GM19023 (cell line): ENCODE measurements around the gene PCBP1.
"Not testable (repeated sequence)": the region's sequence is repeated elsewhere in the genome, so short reads cannot be mapped to it uniquely, and the experiment has no call there.

ENCODE experiments used
- ATAC-seq: cut with Tn5 transposase; IDR thresholded peaks from one replicate; pipeline ENCODE4 v1.9.1; 2021; ENCODE audit warnings: mild to moderate bottlenecking, moderate library complexity; ENCODE audit not compliant: unreplicated experiment

The PCBP1 gene

DNA sequence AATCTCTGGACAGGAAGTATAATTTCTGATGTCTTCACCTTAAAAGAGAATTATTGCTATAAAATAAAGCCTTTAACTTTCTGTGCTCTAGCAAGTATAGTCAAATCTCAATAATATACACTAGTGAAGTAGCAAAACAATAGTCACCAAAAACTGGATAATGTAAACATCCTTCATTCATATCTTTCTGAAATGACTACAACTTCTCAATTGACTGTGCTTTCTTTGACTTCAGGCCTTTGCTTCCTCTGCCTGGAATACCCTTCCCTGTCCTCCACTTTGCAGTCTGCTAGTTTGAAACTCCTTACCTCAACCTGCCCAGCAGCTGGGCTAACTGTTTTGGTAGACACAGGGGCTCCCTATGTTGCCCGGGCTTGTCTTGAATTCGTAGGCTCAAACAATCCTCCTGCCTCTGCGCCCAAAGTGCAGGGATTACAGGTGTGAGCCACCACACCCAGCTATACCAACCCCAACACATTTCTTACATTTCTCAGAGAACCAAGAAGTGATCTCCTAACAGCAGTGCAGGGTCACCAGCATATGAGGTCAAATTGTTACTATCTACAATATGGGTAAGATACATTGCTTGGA, 6.6 kb upstream of the PCBP1 start:
- ATAC-seq, result no peak

DNA sequence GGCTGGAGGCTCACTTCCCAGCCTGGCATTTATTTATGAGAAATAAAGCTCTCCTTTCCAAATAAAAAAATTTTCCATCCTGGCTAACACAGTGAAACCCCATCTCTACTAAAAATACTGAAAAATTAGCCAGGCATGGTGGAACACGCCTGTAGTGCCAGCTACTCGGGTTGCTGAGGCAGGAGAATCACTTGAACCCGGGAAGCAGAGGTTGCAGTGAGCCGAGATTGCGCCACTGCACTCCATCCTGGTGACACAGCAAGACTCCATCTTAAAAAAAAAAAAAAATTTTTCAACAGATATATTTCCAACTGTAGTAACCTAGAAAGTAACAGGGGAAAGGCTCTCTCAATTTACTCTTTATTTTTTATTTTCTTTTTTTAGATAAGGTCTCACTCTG, 6.1 kb upstream of the PCBP1 start:
- no peak for ATAC-seq

DNA sequence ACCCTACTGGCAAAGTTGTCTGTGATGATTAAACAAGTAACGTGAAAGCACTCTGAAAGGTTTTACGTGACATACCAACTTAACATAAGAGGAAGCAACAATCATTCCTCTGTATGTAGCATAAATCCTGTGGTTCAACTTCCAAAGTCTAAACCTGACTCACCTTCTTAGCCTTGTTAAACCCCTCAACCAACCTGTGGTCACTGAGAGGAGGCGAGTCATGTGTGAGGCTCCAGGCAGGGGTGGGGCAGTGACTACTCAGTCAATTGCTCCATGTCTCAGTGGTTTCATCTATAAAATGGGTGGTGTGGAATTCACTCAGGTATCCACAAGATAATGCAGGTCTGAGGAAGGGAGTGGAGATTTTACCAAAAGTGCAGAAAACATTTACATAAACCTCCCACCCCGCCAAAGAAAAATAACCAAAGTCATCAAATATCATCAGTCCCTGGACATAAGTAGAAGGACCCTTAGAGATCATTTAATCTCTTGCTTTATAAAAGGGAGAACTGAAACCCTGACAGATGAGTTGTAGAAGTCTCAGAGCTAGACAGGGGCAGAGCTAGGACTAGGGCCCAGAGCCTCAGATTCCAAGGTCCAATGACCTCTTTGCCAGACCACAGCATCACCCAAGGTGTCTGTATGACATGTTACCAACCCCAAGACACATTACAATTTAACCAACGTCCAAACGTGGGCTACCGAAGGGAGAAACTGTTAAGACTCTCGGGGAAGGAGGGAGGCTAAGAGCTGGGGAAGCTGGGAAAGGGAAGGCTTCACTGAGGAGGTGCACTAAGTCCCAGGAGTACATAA, 3.7 kb upstream of the PCBP1 start:
- ATAC-seq, result no peak

DNA sequence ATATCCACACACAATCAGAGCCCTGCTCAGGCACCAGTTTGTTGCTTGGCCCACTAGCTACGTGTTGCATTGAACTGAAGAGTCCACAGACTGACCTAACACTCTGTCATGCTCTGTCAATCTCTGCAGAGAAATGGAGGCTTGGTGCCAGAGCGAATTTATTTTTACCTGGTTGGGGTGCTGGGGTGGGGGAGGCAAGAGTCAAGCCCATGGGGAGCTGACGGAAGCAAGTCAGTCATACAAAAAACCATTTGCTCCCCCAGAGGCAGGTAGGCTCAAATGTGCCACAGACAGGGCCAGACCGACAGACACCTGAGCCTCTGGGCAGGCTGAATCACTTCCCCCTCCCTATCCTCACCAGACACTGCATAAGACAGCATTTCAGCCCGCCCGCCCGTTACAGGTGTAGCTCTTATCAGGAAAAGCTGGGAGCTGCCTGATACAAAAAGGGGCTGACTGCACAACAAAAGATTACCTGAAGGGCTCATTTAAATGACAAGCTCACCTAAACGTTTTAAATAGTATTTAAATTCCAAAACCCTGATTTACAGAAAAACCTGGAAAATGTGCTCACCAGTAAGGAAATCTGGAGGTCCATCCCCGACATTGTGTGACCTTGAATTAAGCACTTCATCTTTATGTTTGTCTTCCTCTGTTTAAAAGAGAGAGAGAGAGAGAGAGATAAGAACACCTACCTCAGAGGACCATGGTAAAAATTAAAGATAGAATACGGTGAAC, 2.1 kb upstream of the PCBP1 start:
- no peak for ATAC-seq

DNA sequence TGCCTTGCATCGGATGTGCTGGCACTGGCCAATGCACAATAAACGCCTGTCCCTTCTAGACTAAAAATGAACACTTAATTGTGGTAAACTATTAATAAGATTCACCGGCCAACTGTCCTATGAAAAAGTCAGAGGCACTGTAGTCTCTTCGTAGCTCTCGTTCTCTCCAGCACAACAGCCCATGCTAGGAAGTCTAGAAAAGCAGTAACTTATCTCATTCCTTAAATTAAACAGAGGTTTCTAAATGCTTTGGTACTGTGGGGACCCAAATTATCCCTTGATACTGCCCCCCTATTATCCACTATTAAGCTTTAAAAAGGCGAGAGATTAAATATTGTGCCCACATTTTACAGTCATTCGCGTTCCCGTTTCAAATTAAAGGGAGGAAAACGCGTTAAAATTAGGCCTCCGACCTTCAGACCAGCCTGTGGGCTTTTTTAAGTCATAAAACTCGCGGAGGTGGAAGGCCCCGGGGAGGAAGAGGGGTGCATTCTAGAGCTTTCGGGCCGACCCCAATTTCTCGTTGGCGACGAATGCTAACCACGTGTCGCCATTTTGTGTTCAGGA, 1.5 kb upstream of the PCBP1 start:
- ATAC-seq, result no peak

DNA sequence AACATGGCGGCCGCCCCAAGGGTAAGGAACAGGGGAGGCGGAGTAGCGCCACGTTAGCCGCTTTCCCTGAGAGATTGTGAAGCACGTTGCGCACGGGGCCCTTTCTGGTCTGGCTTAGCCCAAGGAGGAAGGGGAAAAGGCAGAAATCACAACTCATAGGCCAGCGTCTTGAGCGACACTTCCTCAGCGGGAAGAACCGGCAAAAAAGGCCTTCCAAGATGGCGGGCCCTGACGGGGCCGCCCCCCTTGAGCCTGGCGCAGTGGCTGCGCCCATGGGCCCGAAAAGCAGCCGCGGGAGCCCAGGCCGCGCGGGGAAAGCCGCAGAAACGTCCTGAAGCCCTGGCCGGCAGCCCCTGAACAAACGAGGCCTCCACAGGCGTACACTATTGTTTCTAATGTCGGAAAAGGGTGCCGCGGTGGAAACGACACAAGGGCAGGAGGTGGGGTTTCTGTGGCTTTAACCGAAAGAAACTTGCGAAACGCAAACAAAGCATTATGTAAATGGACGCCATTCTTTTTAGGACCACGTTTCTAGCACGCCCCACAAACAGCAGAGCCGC, 919 bp upstream of the PCBP1 start:
- ATAC-seq, result peak; percentile 39

DNA sequence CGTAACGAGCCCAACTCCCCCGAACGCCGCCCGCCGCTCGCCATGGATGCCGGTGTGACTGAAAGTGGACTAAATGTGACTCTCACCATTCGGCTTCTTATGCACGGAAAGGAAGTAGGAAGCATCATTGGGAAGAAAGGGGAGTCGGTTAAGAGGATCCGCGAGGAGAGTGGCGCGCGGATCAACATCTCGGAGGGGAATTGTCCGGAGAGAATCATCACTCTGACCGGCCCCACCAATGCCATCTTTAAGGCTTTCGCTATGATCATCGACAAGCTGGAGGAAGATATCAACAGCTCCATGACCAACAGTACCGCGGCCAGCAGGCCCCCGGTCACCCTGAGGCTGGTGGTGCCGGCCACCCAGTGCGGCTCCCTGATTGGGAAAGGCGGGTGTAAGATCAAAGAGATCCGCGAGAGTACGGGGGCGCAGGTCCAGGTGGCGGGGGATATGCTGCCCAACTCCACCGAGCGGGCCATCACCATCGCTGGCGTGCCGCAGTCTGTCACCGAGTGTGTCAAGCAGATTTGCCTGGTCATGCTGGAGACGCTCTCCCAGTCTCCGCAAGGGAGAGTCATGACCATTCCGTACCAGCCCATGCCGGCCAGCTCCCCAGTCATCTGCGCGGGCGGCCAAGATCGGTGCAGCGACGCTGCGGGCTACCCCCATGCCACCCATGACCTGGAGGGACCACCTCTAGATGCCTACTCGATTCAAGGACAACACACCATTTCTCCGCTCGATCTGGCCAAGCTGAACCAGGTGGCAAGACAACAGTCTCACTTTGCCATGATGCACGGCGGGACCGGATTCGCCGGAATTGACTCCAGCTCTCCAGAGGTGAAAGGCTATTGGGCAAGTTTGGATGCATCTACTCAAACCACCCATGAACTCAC, 673 bp downstream of the PCBP1 start:
- no peak for ATAC-seq

DNA sequence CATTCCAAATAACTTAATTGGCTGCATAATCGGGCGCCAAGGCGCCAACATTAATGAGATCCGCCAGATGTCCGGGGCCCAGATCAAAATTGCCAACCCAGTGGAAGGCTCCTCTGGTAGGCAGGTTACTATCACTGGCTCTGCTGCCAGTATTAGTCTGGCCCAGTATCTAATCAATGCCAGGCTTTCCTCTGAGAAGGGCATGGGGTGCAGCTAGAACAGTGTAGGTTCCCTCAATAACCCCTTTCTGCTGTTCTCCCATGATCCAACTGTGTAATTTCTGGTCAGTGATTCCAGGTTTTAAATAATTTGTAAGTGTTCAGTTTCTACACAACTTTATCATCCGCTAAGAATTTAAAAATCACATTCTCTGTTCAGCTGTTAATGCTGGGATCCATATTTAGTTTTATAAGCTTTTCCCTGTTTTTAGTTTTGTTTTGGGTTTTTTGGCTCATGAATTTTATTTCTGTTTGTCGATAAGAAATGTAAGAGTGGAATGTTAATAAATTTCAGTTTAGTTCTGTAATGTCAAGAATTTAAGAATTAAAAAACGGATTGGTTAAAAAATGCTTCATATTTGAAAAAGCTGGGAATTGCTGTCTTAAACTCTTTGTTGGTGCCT, 1.4 kb downstream of the PCBP1 start:
- no peak for ATAC-seq

DNA sequence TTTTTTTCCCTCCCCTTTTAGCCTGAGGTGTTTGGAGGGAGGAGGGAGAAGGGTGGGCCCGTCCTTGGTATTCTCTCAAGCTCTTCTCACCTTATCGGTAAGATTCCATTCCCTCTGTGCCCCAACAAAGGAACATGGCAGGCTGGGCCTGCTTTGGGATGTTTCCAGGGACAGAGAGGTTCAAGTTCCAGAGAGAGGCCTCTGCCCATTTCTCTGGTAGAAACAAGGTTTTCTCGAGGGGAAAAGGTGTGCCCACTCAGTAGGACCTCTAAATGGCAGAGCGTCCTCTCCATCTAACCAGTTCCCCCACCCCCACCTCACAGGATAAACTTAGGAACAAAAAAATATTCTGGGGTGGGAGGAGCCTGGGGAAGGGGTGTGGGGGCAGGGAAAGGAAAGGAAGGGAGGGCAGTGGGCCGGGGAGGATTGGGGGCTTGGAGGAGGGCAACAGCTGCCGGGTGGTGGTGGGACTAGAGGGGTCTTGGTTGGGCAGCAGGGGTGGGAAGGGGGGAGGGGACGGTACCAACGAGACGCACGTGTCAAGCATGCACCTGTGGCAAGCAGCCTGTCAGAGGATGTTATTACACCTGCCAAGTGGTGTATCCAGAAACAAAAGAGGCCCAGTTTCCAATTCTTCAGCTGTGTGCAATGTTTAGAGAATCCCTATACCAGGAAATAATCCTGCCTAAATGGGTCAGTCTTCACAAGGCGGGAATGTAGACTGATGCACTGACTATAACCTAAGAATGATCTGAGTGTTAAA, 2.1 kb downstream of the PCBP1 start:
- ATAC-seq, result no peak

DNA sequence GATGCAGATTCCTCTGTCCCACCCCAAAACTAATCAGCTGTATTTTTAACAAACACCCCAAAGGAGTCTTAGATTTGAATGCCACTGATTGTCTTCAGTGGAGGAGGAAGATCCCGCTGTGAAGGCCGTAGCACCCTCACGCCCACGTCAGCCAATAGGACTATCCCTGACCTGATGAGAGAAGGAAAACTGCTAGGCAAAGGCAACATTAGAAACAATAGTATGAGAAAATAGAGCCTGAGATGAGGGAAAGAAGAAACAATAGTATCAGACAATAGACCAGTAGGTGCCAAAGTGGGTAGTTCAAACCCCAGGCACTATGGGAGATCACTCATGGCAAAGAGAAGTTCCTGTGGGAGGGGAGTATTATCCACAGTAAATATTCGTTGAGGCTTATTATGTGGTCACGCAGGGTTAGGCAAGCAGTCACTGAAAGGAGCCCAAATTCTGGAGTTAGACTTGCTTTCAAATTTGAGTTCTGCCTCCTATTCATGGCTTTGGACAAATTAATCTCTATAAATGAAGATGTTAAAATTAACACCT, 2.8 kb downstream of the PCBP1 start:
- ATAC-seq, result no peak

DNA sequence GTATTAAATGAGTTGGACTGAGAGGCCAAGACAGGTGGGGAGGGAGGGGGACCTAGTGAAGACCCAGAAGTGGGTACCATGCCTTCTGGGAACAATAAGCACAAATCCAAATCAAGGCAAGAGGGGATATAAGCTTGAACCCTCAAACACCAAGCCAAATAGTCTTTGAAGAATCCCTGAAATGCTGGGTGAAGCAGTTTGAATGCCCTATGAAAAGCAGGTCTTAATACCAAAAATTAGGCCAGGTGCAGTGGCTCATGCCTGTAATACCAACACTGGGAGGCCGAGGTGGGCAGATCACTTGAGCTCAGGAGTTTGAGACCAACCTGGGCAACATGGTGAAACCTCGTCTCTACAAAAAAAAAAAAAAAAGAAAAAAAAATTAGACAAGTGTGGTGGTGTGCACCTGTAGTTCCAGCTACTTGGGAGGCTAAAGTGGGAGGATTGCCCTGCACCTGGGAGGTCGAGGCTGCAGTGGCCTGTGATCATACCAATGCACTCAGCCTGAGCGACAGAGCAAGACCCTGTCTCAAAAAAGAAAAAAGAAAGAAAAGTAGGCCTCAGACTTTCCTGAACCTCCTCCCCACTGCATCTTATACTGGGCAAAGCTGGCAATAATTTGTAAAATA, 3.5 kb downstream of the PCBP1 start:
- ATAC-seq, result no peak

DNA sequence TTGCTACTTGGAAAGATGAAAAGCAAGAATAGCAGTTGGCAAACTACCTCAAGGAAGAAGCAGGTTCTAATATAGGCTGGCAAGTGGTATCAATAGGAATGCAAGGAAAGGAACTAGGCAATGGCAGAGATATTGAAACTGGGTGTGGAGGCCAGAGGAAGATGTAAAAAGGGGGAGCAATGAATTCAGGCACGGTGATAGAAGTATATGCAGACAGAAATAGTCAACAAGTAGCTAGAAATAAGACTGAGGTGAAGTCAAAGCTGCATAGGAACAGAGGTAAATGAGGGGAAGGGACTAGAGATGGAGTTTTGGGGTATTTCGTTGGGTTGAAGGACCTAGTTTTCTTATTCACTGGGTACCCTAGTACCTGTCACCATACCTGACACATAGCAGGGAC, 4.1 kb downstream of the PCBP1 start:
- ATAC-seq, result no peak

DNA sequence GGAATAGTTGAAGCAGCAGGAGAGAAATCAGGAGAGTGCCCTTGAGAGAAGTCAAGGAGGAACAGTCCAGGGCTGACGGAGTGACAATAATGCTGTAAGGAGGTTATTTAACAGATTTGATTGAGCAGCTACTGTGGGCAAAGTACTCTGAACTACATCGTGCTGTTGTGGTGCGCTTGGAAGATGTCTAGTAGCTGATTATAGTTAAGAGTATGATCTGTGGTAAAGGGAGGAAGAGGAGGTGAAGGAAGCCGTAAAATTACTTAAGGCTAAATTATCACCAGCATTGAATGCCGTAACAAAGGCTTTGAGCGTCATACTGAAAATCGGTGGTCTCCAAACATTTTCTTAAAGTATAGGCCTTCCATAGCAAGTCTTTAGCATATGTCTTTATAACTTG, 4.5 kb downstream of the PCBP1 start:
- ATAC-seq, result no peak

DNA sequence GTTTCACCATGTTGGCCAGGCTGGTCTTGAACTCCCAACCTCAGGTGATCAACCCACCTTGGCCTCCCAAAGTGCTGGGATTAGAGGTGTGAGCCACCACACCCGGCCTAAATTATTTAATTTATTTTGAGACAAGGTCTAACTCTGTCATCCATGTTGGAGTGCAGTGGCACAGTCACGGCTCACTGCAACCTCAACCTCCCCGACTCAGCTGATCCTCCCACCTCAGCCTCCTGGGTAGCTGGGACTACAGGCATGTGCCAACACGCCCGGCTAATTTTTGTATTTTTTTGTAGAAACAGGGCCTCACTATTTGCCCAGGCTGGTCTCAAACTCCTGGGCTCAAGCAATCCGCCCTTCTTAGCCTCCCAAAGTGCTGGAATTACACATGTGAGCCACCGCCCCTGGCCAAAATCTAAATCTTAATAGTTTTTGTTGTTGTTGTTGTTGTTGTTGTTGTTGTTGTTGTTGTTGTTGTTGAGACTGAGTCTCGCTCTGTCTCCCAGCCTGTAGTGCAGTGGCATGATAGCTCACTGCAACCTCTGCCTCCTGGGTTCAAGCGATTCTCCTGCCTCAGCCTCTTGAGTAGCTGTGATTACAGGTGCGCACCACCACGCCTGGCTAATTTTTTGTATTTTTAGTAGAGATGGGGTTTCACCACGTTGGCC, 5.4 kb downstream of the PCBP1 start:
- not testable (repeated sequence) for ATAC-seq

DNA sequence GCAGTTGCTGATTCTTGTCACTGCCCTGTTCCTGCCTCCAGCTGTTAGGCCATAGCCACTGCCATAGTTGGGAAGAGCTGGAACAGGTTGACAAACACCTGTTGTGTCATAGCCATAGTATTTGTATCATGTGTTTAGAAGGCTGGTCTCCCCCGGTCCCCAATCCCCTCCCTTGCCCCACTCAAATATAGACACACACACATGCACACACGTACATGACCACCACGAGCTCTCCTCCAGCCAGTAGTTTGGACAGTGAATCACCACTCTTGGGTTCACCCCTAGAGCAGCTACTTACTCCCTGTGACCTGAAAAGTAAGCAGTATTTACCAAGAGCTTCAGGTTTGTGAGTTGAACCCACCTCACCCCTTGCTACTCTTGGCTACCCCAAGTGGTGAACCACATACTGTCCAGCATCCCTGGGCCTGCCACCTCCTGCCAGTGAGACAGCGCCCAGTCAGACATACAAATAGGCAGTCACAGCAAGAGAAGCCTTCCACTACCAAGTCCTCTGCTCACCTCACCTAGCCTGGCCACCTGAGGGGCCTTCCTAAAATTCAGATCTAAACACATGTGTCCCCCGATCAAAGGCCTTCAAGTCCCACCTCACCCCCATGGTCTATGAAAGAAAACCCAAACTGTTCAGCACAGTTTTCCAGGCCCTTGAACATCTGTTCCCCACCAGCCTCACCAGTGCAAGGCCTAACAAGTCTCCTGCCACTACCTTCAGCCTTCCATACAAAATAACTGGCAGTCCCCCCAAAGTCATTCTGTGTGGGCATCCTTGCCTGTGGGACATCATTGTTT, 7.1 kb downstream of the PCBP1 start:
- no peak for ATAC-seq

DNA sequence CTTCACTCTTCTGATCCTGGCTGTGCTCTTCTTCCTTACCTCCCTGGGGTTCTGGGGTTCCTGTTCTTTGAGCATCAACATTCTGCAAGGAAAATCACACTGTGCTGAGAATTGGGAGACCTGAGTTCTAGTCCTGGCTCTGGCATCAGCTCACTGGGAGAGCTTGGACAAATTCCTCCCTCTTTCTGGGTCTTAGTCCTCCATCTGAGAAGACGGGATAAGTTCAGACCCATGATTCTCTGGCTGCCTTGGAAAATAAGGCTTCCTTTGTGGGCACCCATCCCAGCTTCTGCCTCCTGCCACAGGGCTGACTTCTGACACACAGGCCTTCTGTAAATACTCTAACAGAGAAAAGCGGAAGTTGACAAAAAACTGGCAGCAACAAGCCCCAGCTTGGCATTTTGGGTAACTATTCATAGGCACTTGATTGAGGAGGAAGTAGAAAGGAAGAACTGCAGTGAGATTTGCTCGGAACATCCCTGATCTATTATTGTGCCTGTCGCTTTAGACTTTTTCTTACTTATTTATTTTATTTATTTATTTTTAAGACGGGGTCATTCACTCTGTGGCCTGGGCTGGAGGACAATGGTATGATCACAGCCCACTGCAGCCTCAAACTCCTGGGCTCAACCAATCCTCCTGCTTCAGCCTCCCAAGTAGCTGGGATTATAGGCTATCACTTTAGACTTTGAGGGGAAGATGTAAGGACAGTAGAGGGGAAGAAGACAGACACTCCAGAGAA, 7.9 kb downstream of the PCBP1 start:
- no peak for ATAC-seq
